Measurements from ENCODE around the gene FGGY.

DNA sequence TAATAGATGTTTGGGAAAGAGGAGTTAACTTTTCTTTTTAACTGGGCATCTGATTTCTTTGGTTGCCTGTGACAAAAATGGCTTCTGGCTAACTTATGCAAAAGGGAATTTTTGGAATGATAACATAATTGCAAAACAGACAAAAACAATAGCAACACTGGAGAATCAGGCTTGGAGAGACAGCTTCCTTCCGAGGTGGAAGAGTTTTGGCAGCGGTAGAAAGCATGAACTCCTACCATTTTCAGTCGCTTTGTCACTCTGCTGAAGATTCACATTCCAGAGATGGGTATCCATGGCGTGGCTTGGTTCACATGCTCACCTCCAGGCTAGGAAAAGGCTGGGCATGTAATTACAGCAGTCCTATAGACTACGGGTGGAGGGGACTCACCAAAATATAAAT is 17.2 kb upstream of the FGGY start:
- TF ChIP-seq, protein P1, sequence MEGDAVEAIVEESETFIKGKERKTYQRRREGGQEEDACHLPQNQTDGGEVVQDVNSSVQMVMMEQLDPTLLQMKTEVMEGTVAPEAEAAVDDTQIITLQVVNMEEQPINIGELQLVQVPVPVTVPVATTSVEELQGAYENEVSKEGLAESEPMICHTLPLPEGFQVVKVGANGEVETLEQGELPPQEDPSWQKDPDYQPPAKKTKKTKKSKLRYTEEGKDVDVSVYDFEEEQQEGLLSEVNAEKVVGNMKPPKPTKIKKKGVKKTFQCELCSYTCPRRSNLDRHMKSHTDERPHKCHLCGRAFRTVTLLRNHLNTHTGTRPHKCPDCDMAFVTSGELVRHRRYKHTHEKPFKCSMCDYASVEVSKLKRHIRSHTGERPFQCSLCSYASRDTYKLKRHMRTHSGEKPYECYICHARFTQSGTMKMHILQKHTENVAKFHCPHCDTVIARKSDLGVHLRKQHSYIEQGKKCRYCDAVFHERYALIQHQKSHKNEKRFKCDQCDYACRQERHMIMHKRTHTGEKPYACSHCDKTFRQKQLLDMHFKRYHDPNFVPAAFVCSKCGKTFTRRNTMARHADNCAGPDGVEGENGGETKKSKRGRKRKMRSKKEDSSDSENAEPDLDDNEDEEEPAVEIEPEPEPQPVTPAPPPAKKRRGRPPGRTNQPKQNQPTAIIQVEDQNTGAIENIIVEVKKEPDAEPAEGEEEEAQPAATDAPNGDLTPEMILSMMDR (conservative IDR thresholded peaks at IDR 0.05) = no peak
- TF ChIP-seq EZH2 (IDR thresholded peaks at IDR 0.05; ENCODE audit: low read depth) = no peak
